Tibial nerve (tissue), 3 donors: ENCODE measurements around the gene DTNB.

Experiments
- EP300 ChIP-seq, 2 donors: sonication (generic); formaldehyde crosslinking; IDR thresholded peaks; one replicate each; pipeline ENCODE4 v1.6.1; 2017; ENCODE audit warnings: antibody characterized with exemption in 2 of 2, mild to moderate bottlenecking in 1 of 2
- POLR2A ChIP-seq, 2 donors: fragments of 450-650 bp; IDR thresholded peaks; one replicate each; pipeline ENCODE4 v1.6.1; 2017; ENCODE audit warnings: antibody characterized with exemption in 2 of 2, mild to moderate bottlenecking in 2 of 2, moderate library complexity in 2 of 2

DNA sequence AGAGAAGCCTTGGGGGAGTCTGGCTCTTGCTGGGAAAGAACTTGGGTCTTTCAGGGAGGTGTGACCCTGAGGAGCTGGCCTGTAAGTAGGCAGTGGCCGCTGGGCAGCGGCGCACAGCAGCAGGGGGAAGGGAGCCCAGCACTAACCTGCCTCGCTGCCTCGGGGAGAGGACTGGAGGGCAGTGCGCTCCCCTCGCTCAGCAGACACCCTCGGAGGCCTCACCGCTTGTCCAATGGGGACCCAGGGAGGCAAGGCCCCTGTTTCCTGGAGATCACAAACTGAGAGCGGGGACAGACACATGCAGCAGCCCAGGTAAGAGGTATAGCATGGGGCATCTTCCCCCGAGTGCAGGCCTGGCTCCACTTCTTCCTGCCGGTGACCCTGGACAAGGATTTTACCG lies 335.0 kb downstream of the DTNB start:
- TF ChIP-seq EP300 (IDR thresholded peaks at IDR 0.05) = no peak
- TF ChIP-seq POLR2A (IDR thresholded peaks at IDR 0.05) = no peak
